IPS-18a (cell line): ENCODE measurements around the gene CLEC20A.

Experiments used
- H3K27ac ChIP-seq: one replicate; pipeline ENCODE4 v1.5.1; 2013; ENCODE audit warnings: low read length
- H3K27me3 ChIP-seq: one replicate; pipeline ENCODE4 v1.6.1; 2013; ENCODE audit warnings: mild to moderate bottlenecking, low read length; ENCODE audit not compliant: control insufficient read depth, insufficient read depth
- H3K36me3 ChIP-seq: one replicate; pipeline ENCODE4 v1.6.1; 2013; ENCODE audit warnings: low read depth, low read length; ENCODE audit not compliant: control insufficient read depth
- H3K4me1 ChIP-seq: one replicate; pipeline ENCODE4 v1.6.1; 2013; ENCODE audit warnings: low read depth, low read length; ENCODE audit not compliant: control insufficient read depth
- H3K4me3 ChIP-seq: one replicate; pipeline ENCODE4 v1.5.1; 2013; ENCODE audit warnings: low read length
- H3K9ac ChIP-seq: one replicate; pipeline ENCODE4 v1.6.1; 2013; ENCODE audit warnings: mild to moderate bottlenecking, low read length, moderate library complexity
- H3K9me3 ChIP-seq: one replicate; pipeline ENCODE4 v1.6.1; 2013; ENCODE audit warnings: low read depth, low read length; ENCODE audit not compliant: control insufficient read depth

The CLEC20A gene

GRCh38 chr1:178484698-178485225 lies 12.0 kb downstream of the CLEC20A start:
- H3K4me1 ChIP-seq: no peaks in the 10 kb centered on the region
- no peak overlapping the region for H3K9ac ChIP-seq
- H3K27ac ChIP-seq: no peak overlapping the region
- H3K36me3 ChIP-seq: no peaks in the 10 kb centered on the region
- H3K27me3 ChIP-seq: no peaks in the 10 kb centered on the region
- H3K4me3 ChIP-seq: no peak overlapping the region
- H3K9me3 ChIP-seq: no peaks in the 10 kb centered on the region

- H3K27ac ChIP-seq: no peak overlapping the region
- no peaks in the 10 kb centered on the region for H3K27me3 ChIP-seq
- no peak overlapping the region for H3K4me3 ChIP-seq
Measured at GRCh38 chr1:178483251-178483957, 13.4 kb downstream of the CLEC20A start.

GRCh38 chr1:178477841-178478240 lies 18.9 kb downstream of the CLEC20A start:
- Histone ChIP-seq H3K9me3 (no peaks in the 10 kb centered on the region), H3K4me3 (no peak overlapping the region), H3K9ac (no peak overlapping the region), H3K4me1 (no peaks in the 10 kb centered on the region), H3K36me3 (peaks cover 10% of the 10 kb centered on the region), H3K27ac (no peak overlapping the region), H3K27me3 (no peaks in the 10 kb centered on the region)

More at GRCh38 chr1:178483251-178483957, 13.4 kb downstream of the CLEC20A start:
- Histone ChIP-seq H3K4me1 (no peaks in the 10 kb centered on the region), H3K36me3 (no peaks in the 10 kb centered on the region), H3K9me3 (no peaks in the 10 kb centered on the region), H3K9ac (no peak overlapping the region)

DNA sequence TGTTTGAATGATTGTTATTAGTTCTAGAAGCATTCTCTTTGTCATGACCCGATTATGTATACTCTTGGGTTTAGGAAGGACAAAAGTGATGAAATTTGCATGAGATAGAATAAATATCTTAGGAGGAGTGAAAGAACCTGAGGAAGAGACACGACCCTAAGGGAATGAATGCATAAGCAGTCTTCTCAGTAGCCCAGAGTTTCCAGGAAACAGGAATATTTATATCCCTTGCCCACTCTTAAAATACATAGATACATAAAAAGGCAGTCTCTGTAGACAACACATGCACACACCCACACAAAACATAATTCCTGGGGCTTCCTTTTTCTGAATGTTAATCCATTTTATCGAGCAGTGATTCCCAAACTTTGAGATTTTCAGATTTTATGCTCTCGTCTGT lies 19.4 kb downstream of the CLEC20A start:
- Histone ChIP-seq H3K9ac (no peak overlapping the region), H3K27ac (no peak overlapping the region), H3K9me3 (no peaks in the 10 kb centered on the region), H3K4me3 (no peak overlapping the region), H3K36me3 (peaks cover 10% of the 10 kb centered on the region), H3K4me1 (no peaks in the 10 kb centered on the region), H3K27me3 (no peaks in the 10 kb centered on the region)

- H3K4me3 ChIP-seq: no peak overlapping the region
- H3K9me3 ChIP-seq: no peaks in the 10 kb centered on the region
- no peak overlapping the region for H3K27ac ChIP-seq
- H3K36me3 ChIP-seq: peaks cover 17% of the 10 kb centered on the region
- no peak overlapping the region for H3K9ac ChIP-seq
- no peaks in the 10 kb centered on the region for H3K27me3 ChIP-seq
- H3K4me1 ChIP-seq: no peaks in the 10 kb centered on the region
Measured at GRCh38 chr1:178472531-178472930, 24.2 kb downstream of the CLEC20A start.

GRCh38 chr1:178470411-178470960 lies 26.3 kb downstream of the CLEC20A start:
- no peak overlapping the region for H3K4me3 ChIP-seq
- H3K9ac ChIP-seq: no peak overlapping the region
- H3K36me3 ChIP-seq: peaks cover 33% of the 10 kb centered on the region
- H3K27me3 ChIP-seq: no peaks in the 10 kb centered on the region
- no peaks in the 10 kb centered on the region for H3K4me1 ChIP-seq
- no peak overlapping the region for H3K27ac ChIP-seq
- no peaks in the 10 kb centered on the region for H3K9me3 ChIP-seq

DNA sequence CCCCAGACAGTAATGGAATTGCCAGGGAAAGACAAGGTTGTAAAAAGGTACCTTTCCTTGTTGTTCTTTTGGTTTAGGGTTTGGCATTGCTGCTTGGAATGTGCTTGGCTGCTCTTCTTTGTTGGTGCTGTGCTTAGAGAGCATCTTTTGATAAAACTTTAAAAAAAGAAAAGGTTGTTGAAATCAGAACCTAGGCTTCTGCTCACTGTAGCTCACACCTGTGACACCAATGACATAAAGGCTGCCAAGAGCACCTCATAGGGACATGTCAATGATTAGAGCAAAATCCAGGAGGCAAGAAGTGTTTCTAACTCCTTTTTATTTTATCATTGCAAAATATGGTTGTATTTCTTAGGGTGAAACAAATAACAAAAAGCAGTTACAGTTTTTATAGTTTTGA lies 28.9 kb downstream of the CLEC20A start:
- H3K4me1 ChIP-seq: no peaks in the 10 kb centered on the region
- H3K27ac ChIP-seq: no peak overlapping the region
- H3K4me3 ChIP-seq: no peak overlapping the region
- no peaks in the 10 kb centered on the region for H3K27me3 ChIP-seq
- H3K9ac ChIP-seq: no peak overlapping the region
- no peaks in the 10 kb centered on the region for H3K9me3 ChIP-seq
- H3K36me3 ChIP-seq: peaks cover 23% of the 10 kb centered on the region

DNA sequence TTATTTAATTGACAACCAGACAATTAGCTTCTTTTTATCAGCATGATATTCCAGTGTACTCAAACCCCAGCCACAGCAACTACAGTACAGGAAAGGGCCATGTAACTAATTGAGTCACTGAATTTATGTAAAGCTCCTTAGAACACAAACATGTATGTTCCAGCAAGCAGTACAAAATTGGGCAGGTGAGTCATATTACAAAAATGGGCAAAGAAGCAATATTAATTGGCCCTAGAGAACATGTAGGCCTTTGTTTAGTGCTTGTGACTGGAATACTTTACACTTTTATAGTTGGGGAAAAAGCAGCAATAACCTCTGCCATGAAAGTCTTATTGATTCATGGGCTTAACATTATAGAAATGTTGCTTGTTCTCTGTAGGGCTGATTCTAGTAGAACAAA lies 31.8 kb downstream of the CLEC20A start:
- Histone ChIP-seq H3K9me3 (no peaks in the 10 kb centered on the region), H3K27ac (no peak overlapping the region), H3K27me3 (no peaks in the 10 kb centered on the region), H3K4me3 (no peak overlapping the region), H3K9ac (no peak overlapping the region), H3K4me1 (no peaks in the 10 kb centered on the region), H3K36me3 (peaks cover 23% of the 10 kb centered on the region)

DNA sequence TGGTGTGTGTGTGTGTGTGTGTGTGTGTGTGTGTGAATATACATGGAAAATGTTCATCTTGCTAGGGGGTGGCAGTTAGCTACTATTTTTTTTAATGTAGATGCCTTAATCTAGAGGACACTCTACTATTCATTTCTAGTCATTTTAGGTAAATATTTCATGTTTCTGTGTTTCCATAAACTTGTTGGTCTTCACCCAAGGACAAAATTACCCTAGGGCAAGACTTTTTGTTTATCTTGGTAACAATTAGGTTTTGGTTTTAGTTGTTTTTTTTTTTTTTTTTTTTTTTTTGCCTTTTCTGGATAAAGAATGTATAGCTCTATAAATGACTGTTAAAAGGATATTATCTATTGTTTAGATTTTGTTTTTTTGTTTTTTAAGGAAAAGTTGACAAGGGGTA lies 32.2 kb downstream of the CLEC20A start:
- no peaks in the 10 kb centered on the region for H3K9me3 ChIP-seq
- H3K27me3 ChIP-seq: no peaks in the 10 kb centered on the region
- H3K36me3 ChIP-seq: peaks cover 23% of the 10 kb centered on the region
- no peak overlapping the region for H3K9ac ChIP-seq
- H3K4me1 ChIP-seq: no peaks in the 10 kb centered on the region
- H3K4me3 ChIP-seq: no peak overlapping the region
- no peak overlapping the region for H3K27ac ChIP-seq

- Histone ChIP-seq H3K9ac (no peak overlapping the region), H3K9me3 (no peaks in the 10 kb centered on the region)
Measured at GRCh38 chr1:178464141-178464540, 32.6 kb downstream of the CLEC20A start.

GRCh38 chr1:178461701-178462100 lies 35.1 kb downstream of the CLEC20A start:
- no peak overlapping the region for H3K27ac ChIP-seq

More at GRCh38 chr1:178464141-178464540, 32.6 kb downstream of the CLEC20A start:
- Histone ChIP-seq H3K27me3 (no peaks in the 10 kb centered on the region), H3K27ac (no peak overlapping the region), H3K36me3 (peaks cover 23% of the 10 kb centered on the region), H3K4me3 (no peak overlapping the region), H3K4me1 (no peaks in the 10 kb centered on the region)

DNA sequence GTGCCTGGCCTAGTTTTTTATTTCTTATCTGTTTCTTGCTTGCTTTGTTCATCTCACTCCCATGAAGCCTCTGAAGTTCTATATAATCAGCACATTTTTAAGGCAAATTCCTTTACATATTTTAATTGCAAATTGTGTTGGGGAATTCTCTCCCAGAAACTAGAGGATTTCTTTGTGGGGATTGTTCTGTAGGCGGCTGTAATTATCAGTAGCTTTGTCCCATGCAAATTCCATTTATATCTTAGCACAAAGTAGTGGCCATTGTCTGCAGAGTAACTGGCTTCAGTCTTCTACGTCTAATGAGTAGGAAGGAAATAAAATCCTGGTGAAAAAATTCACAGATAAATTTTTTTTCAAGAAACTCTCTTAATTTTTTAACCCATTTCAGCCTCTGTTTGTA lies 35.7 kb downstream of the CLEC20A start:
- no peak overlapping the region for H3K9ac ChIP-seq
- peaks cover 15% of the 10 kb centered on the region for H3K36me3 ChIP-seq
- no peaks in the 10 kb centered on the region for H3K27me3 ChIP-seq
- H3K27ac ChIP-seq: no peak overlapping the region
- no peak overlapping the region for H3K4me3 ChIP-seq
- H3K9me3 ChIP-seq: no peaks in the 10 kb centered on the region
- H3K4me1 ChIP-seq: no peaks in the 10 kb centered on the region

More at GRCh38 chr1:178461701-178462100, 35.1 kb downstream of the CLEC20A start:
- H3K27me3 ChIP-seq: no peaks in the 10 kb centered on the region
- no peak overlapping the region for H3K9ac ChIP-seq
- peaks cover 18% of the 10 kb centered on the region for H3K36me3 ChIP-seq
- H3K9me3 ChIP-seq: no peaks in the 10 kb centered on the region
- no peak overlapping the region for H3K4me3 ChIP-seq
- no peaks in the 10 kb centered on the region for H3K4me1 ChIP-seq
